Mesothelial cell of epicardium (in vitro differentiated cells): ENCODE data around the gene PHIP. TPM values are rescaled to one million over a fixed set of nuclear protein-coding genes. Genes with fewer than 3 reads are reported as not detected.
A peak's percentile ranks its signal among the peaks of the same experiment; 100 is the strongest.

Source experiments
- DNase-seq, 2 experiments: peaks; one replicate each; pipeline ENCODE4 v3.0.0; 2021; ENCODE audit warnings: low spot score in 2 of 2; ENCODE audit not compliant: unreplicated experiment in 2 of 2
- H3K27ac Mint-ChIP-seq: 2 replicates; pipeline ENCODE4 v1.8.0; 2021; ENCODE audit warnings: mixed read lengths
- H3K27me3 Mint-ChIP-seq: 2 replicates; pipeline ENCODE4 v1.8.0; 2021; ENCODE audit warnings: low read depth, mixed read lengths
- H3K36me3 Mint-ChIP-seq: 2 replicates; pipeline ENCODE4 v1.8.0; 2021; ENCODE audit warnings: mixed read lengths
- H3K4me1 Mint-ChIP-seq: 2 replicates; pipeline ENCODE4 v1.8.0; 2021; ENCODE audit warnings: mixed read lengths
- H3K4me3 Mint-ChIP-seq: 2 replicates; pipeline ENCODE4 v1.8.0; 2021; ENCODE audit warnings: mild to moderate bottlenecking, moderate library complexity, mixed read lengths
- H3K9me3 Mint-ChIP-seq: 2 replicates; pipeline ENCODE4 v1.8.0; 2021; ENCODE audit warnings: mixed read lengths
- total RNA-seq: library from RNA; stranded (reverse); gene quantifications from 3 replicates; pipeline ENCODE4 v1.2.1, GENCODE V29; 2021
- TF ChIP-seq, protein P1 (sequence below): fragments of 200-600 bp; sonication (generic); IDR thresholded peaks from one replicate; pipeline ENCODE4 v1.5.0; 2021; ENCODE audit warnings: antibody characterized with exemption; ENCODE audit not compliant: unreplicated experiment

PHIP gene
- total RNA-seq, 1 donor from 2014 or later = 46.9 TPM

DNA sequence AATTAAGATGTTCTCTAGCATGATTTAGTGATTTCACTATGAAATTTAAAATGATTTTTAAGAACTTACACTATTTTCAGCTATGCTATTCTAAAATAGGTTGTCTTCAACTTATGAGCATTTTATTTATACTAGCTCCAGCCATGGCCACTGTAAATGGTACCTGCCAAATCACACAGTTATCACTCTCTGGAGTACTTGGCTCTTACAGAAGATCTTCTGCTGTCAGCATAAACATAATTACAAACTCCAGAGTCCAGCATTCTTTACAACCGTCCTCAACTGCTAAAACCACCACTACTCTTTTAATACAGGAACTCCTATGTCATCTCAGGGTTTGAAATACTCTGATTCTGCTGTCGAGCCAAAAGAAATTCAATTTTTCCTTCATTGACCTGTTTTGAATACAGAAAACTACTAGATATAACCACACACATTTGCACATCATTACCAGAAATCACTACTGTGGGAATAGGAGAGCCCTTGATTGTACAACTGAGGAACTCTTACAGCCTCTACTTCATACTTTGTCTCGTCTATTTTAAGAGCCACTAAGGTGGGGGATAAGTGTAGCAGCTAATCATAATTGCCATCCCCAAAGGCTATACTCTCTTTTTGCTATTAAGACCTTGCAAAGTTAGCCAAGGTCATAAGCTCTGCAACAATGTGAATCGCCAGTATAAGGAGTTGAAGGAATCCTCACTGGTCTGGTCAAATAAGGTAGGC is 93.7 kb downstream of the PHIP start:
- TF ChIP-seq, protein P1, sequence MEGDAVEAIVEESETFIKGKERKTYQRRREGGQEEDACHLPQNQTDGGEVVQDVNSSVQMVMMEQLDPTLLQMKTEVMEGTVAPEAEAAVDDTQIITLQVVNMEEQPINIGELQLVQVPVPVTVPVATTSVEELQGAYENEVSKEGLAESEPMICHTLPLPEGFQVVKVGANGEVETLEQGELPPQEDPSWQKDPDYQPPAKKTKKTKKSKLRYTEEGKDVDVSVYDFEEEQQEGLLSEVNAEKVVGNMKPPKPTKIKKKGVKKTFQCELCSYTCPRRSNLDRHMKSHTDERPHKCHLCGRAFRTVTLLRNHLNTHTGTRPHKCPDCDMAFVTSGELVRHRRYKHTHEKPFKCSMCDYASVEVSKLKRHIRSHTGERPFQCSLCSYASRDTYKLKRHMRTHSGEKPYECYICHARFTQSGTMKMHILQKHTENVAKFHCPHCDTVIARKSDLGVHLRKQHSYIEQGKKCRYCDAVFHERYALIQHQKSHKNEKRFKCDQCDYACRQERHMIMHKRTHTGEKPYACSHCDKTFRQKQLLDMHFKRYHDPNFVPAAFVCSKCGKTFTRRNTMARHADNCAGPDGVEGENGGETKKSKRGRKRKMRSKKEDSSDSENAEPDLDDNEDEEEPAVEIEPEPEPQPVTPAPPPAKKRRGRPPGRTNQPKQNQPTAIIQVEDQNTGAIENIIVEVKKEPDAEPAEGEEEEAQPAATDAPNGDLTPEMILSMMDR = no peak
- Mint-ChIP-seq H3K9me3 (no peaks in the 10 kb centered on the region), H3K4me3 (no peak overlapping the region), H3K36me3 (peaks cover 47% of the 10 kb centered on the region), H3K27ac (peak overlapping the region; percentile 14), H3K27me3 (no peaks in the 10 kb centered on the region), H3K4me1 (peaks cover 3% of the 10 kb centered on the region)
- no peak for DNase-seq

GRCh38 chr6:78967191-78967590 is 110.9 kb downstream of the PHIP start:
- TF ChIP-seq, protein P1 = no peak
- Mint-ChIP-seq H3K4me1 (no peaks in the 10 kb centered on the region), H3K36me3 (peaks cover 45% of the 10 kb centered on the region), H3K9me3 (peaks cover 8% of the 10 kb centered on the region), H3K27ac (no peak overlapping the region), H3K4me3 (no peak overlapping the region), H3K27me3 (no peaks in the 10 kb centered on the region)
- no peak for DNase-seq

- no peaks in the 10 kb centered on the region for H3K27me3 Mint-ChIP-seq
- DNase-seq = no peak
- no peak overlapping the region for H3K4me3 Mint-ChIP-seq
- no peak overlapping the region for H3K27ac Mint-ChIP-seq
- no peaks in the 10 kb centered on the region for H3K4me1 Mint-ChIP-seq
- peaks cover 13% of the 10 kb centered on the region for H3K9me3 Mint-ChIP-seq
- peaks cover 50% of the 10 kb centered on the region for H3K36me3 Mint-ChIP-seq
- TF ChIP-seq, protein P1 = no peak
Observed at GRCh38 chr6:78966542-78966941, 111.5 kb downstream of the PHIP start.

DNA sequence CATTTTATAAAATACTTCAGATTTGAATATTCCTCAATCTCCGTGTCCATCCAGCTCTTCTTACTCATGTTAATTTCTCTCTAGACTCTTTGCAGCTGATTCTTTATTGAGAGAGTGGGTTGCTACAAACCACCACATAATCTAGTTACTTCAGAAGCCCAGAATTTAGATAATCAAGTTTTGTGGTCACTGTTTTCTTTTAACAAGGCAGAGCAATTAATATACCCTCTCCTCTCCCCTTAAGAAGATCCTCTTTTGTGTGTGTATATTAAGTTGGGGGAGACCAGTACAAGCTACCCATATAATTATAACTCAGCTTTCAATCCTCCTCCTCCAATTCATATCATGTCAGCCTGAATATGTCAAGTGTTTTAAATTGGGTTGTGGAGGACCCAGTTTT is 115.6 kb downstream of the PHIP start:
- no peak overlapping the region for H3K4me3 Mint-ChIP-seq
- H3K27me3 Mint-ChIP-seq = no peaks in the 10 kb centered on the region
- H3K4me1 Mint-ChIP-seq = peaks cover 2% of the 10 kb centered on the region
- no peak overlapping the region for H3K27ac Mint-ChIP-seq
- DNase-seq = no peak
- TF ChIP-seq, protein P1 = no peak
- peaks cover 10% of the 10 kb centered on the region for H3K9me3 Mint-ChIP-seq
- peaks cover 55% of the 10 kb centered on the region for H3K36me3 Mint-ChIP-seq

- TF ChIP-seq, protein P1 = no peak
- Mint-ChIP-seq H3K27me3 (no peaks in the 10 kb centered on the region), H3K4me1 (peaks cover 2% of the 10 kb centered on the region), H3K27ac (no peak overlapping the region), H3K4me3 (no peak overlapping the region), H3K36me3 (peaks cover 64% of the 10 kb centered on the region), H3K9me3 (peaks cover 29% of the 10 kb centered on the region)
- no peak for DNase-seq
Observed at GRCh38 chr6:78954740-78955139, 123.3 kb downstream of the PHIP start.
